GM12878 (cell line): ENCODE data around the gene PLEKHA6. TPM values are rescaled to one million over a fixed set of nuclear protein-coding genes. Genes with fewer than 3 reads are reported as not detected.

ENCODE experiments used
- ATAC-seq: fragments of 200-7000 bp; cut with Tn5 transposase; 3 replicates; pipeline ENCODE4 v1.9.1; 2020; ENCODE audit warnings: mild to moderate bottlenecking, moderate library complexity
- BruUV-seq: library from RNA; stranded (reverse); fragments of 400-500 nt; replicated peaks from 2 replicates; lab custom pipeline; 2021; lab: Mats Ljungman, UMichigan
- CTCF ChIA-PET: fragments of 300-600 bp; sonication (Branson Sonifier 250); formaldehyde crosslinking; extraction: SDS; loops from one replicate; lab custom pipeline; 2021; ENCODE audit warnings: inconsistent platforms; lab: Yijun Ruan, JAX
- POLR2A ChIA-PET: fragments of 350-600 bp; formaldehyde crosslinking; extraction: SDS; loops from one replicate; lab custom pipeline; 2021; ENCODE audit warnings: inconsistent platforms; lab: Charles Lee
- RAD21 ChIA-PET: fragments of 300-600 bp; sonication (Branson Sonifier 250); formaldehyde crosslinking; loops from one replicate; lab custom pipeline; 2023; ENCODE audit warnings: antibody characterized with exemption; ENCODE audit not compliant: unreplicated experiment; lab: Charles Lee
- SMC1A ChIA-PET: fragments of 300-600 bp; sonication (Branson Sonifier 250); formaldehyde crosslinking; loops from one replicate; lab custom pipeline; 2023; ENCODE audit not compliant: unreplicated experiment, uncharacterized antibody; lab: Charles Lee
- DNase-seq: peaks from one replicate; pipeline ENCODE4 v3.0.0-alpha.2; 2011; ENCODE audit warnings: low read depth, low spot score
- FAIRE-seq: peaks from 3 replicates; lab custom pipeline; 2011; peaks lifted over from hg19 to GRCh38; lab: Jason Lieb, UNC
- H2AFZ ChIP-seq: 2 replicates; pipeline ENCODE4 v1.6.0; 2011; ENCODE audit warnings: low read depth, low read length, control low read depth; ENCODE audit not compliant: control insufficient read depth
- H3K27ac ChIP-seq: 2 replicates; pipeline ENCODE4 v1.5.1; 2011; ENCODE audit warnings: control low read depth; ENCODE audit not compliant: control insufficient read depth, insufficient read depth
- H3K27me3 ChIP-seq, 2 experiments: replicated peaks in 1 of 2; 2 replicates each; pipeline versions ENCODE4 v1.6.0 to v1.6.1; 2011; ENCODE audit warnings: low read length in 1 of 2; ENCODE audit not compliant: control insufficient read depth in 2 of 2, insufficient read depth in 2 of 2
- H3K36me3 ChIP-seq, 2 experiments: 2 replicates each; pipeline ENCODE4 v1.5.1; 2011; ENCODE audit warnings: low read length in 1 of 2; ENCODE audit not compliant: control insufficient read depth in 2 of 2, insufficient read depth in 2 of 2
- H3K4me1 ChIP-seq: 2 replicates; pipeline ENCODE4 v1.6.1; 2011; ENCODE audit warnings: mild to moderate bottlenecking, low read length, moderate library complexity, mixed read lengths; ENCODE audit not compliant: control insufficient read depth, insufficient read depth
- H3K4me2 ChIP-seq: 2 replicates; pipeline ENCODE4 v1.6.0; 2011; ENCODE audit warnings: control low read depth; ENCODE audit not compliant: control insufficient read depth, insufficient read depth
- H3K4me3 ChIP-seq: fragments of 200-600 bp; sonication (generic); 2 replicates; pipeline ENCODE4 v1.5.1; 2016
- H3K79me2 ChIP-seq: 2 replicates; pipeline ENCODE4 v1.6.0; 2011; ENCODE audit warnings: low read length; ENCODE audit not compliant: control insufficient read depth, insufficient read depth
- H3K9ac ChIP-seq: 2 replicates; pipeline ENCODE4 v1.8.0; 2011; ENCODE audit warnings: low read length, control low read depth, mixed read lengths; ENCODE audit not compliant: control insufficient read depth, insufficient read depth
- H3K9me3 ChIP-seq: replicated peaks from 3 replicates; pipeline ENCODE4 v1.5.1; 2011; ENCODE audit warnings: mild to moderate bottlenecking, low read length; ENCODE audit not compliant: control insufficient read depth, insufficient read depth
- H4K20me1 ChIP-seq: 2 replicates; pipeline ENCODE4 v1.6.0; 2011; ENCODE audit not compliant: control insufficient read depth, insufficient read depth
- BCL3 ChIP-seq: IDR thresholded peaks from 2 replicates; pipeline ENCODE4 v1.6.1; 2011; ENCODE audit warnings: borderline replicate concordance, low read depth, mild to moderate bottlenecking, moderate library complexity, low read length; ENCODE audit not compliant: insufficient read depth, poor library complexity, severe bottlenecking
- BMI1 ChIP-seq: fragments of 450-650 bp; IDR thresholded peaks from 2 replicates; pipeline ENCODE4 v1.6.1; 2016; ENCODE audit warnings: mild to moderate bottlenecking, moderate library complexity, borderline replicate concordance
- BRCA1 ChIP-seq: IDR thresholded peaks from 2 replicates; pipeline ENCODE4 v1.6.1; 2011; ENCODE audit warnings: low read depth, low read length, improper control_type of control experiment
- E2F4 ChIP-seq: IDR thresholded peaks from 2 replicates; pipeline ENCODE4 v1.6.1; 2012; ENCODE audit warnings: low read depth, low read length, improper control_type of control experiment
- FOXK2 ChIP-seq: fragments of 450-650 bp; IDR thresholded peaks from 2 replicates; pipeline ENCODE4 v1.6.1; 2017; ENCODE audit warnings: mild to moderate bottlenecking, moderate library complexity
- IRF3 ChIP-seq: fragments of 450-650 bp; IDR thresholded peaks from 2 replicates; pipeline ENCODE4 v1.6.1; 2014; ENCODE audit warnings: mild to moderate bottlenecking
- KAT2A ChIP-seq: conservative IDR thresholded peaks from 2 replicates; pipeline ENCODE4 v1.6.1; 2011; ENCODE audit warnings: low read depth, low read length; ENCODE audit not compliant: control insufficient read depth
- PBX3 ChIP-seq: IDR thresholded peaks from 2 replicates; pipeline ENCODE4 v1.6.1; 2011; ENCODE audit warnings: mild to moderate bottlenecking, low read depth, low read length, moderate library complexity; ENCODE audit not compliant: insufficient replicate concordance
- RELB ChIP-seq: fragments of 450-650 bp; IDR thresholded peaks from 2 replicates; pipeline ENCODE4 v1.6.1; 2017; ENCODE audit warnings: low read depth, mild to moderate bottlenecking, moderate library complexity
- SMAD1 ChIP-seq: fragments of 450-650 bp; IDR thresholded peaks from 2 replicates; pipeline ENCODE4 v1.6.1; 2018; ENCODE audit warnings: mild to moderate bottlenecking, low read depth; ENCODE audit not compliant: partially characterized antibody
- SRF ChIP-seq, 2 experiments: IDR thresholded peaks; 2 replicates each; pipeline ENCODE4 v1.6.1; 2011; ENCODE audit warnings: low read depth in 2 of 2, low read length in 2 of 2, mild to moderate bottlenecking in 1 of 2, moderate library complexity in 1 of 2
- WGBS: methylation state at CpG from one replicate; pipeline ENCODE4 v1.1.6; 2016; ENCODE audit warnings: low lambda C conversion rate; ENCODE audit not compliant: insufficient replicate concordance, insufficient coverage; ENCODE audit errors: missing lambda C conversion rate; 5-methylcytosine and 5-hydroxymethylcytosine counted together
- in situ Hi-C: fragments of 300-500 bp; cut with MboI; formaldehyde crosslinking; loops from 9 replicates; pipeline ENCODE4 v1.14.3; 2018; ENCODE audit warnings: mixed read lengths
- intact Hi-C: fragments of 100-400 bp; cut with micrococcal nuclease; formaldehyde crosslinking; loops from one replicate; pipeline ENCODE4 v1.14.2; 2022; ENCODE audit not compliant: unreplicated experiment
- polyA plus RNA-seq, 11 experiments: library from polyadenylated mRNA; depleted of rRNA in 4 of 11; unstranded in 6 of 11; stranded (reverse) in 5 of 11; fragments of >200 nt; fragmentation: Nextera tagmentation in 4 of 11; fragmentation: Illumina TruSeq in 1 of 11; extraction: Ambion mirVana in 4 of 11; extraction: Trizol in 1 of 11; gene quantifications; 1 replicate in 1 of 11; 2 replicates in 10 of 11; pipeline versions ENCODE4 v1.2.1 to v1.2.3, GENCODE V29; 2011 to 2016; ENCODE audit warnings: inconsistent platforms in 2 of 11, missing spikeins in 2 of 11, low read depth in 1 of 11
- total RNA-seq, 4 experiments: library from RNA; depleted of rRNA in 3 of 4; stranded (reverse); fragments of >200 nt in 3 of 4; fragmentation: Illumina TruSeq in 1 of 4; extraction: Trizol in 1 of 4; gene quantifications; 2 replicates each; pipeline versions ENCODE4 v1.2.1 to v1.2.3, GENCODE V29; 2013 to 2021

Gene PLEKHA6
- total and polyA plus RNA-seq, 10 of the 15 experiments (the other 5 are each of a cell fraction or from before 2014, with no cell fraction given), result 0.04 to 0.81 (median 0.19) TPM; not detected in 4

GRCh38 chr1:204219971-204220616 lies 139.6 kb downstream of the PLEKHA6 start:
- ATAC-seq, result no peak
- H3K4me1 ChIP-seq, result no peaks in the 10 kb centered on the region
- FAIRE-seq, result no peak
- H4K20me1 ChIP-seq, result no peaks in the 10 kb centered on the region
- DNase-seq, result no peak
- H3K27me3 ChIP-seq, result peaks cover 0 to 4% of the 10 kb centered on the region in 2 experiments
- no peak overlapping the region for H3K4me2 ChIP-seq
- TF ChIP-seq SRF (IDR thresholded peaks at IDR 0.05; ENCODE audit: low read depth in 2 of 2, low read length in 2 of 2) (no peak), RELB (no peak), SMAD1 (no peak), E2F4 (no peak), KAT2A (no peak), PBX3 (no peak), FOXK2 (no peak), BCL3 (no peak), BMI1 (no peak), BRCA1 (no peak), IRF3 (no peak)
- ChIA-PET SMC1A (no interaction called here), RAD21 (no interaction called here), POLR2A (no interaction called here), CTCF (no interaction called here)
- H3K9ac ChIP-seq, result no peak overlapping the region
- no peak overlapping the region for H3K27ac ChIP-seq
- H3K36me3 ChIP-seq, result no peaks in the 10 kb centered on the region
- H2AFZ ChIP-seq, result no peak overlapping the region
- BruUV-seq, result no TSS peak
- WGBS, result 36% methylated on average over 10 of the region's 10 CpGs
- in situ Hi-C loops (no loop called here), intact Hi-C loops (no loop called here)
- no peaks in the 10 kb centered on the region for H3K79me2 ChIP-seq
- no peaks in the 10 kb centered on the region for H3K9me3 ChIP-seq
- H3K4me3 ChIP-seq, result no peak overlapping the region
